H1 (cell line): ENCODE measurements around the gene PANX2. TPM values are rescaled to one million over a fixed set of nuclear protein-coding genes. Genes with fewer than 3 reads are reported as not detected.

Source experiments
- NANOG ChIP-seq: IDR thresholded peaks from 2 replicates; pipeline ENCODE4 v1.6.1; 2011; ENCODE audit warnings: low read length, low read depth, mild to moderate bottlenecking, inconsistent platforms; ENCODE audit not compliant: insufficient read depth, poor library complexity, severe bottlenecking
- polyA plus RNA-seq, 7 experiments: library from polyadenylated mRNA; depleted of rRNA in 3 of 7; stranded (reverse) in 5 of 7; unstranded in 2 of 7; fragments of >200 nt in 5 of 7; fragments of 200-250 nt in 2 of 7; gene quantifications; 1 replicate in 5 of 7; 2 replicates in 1 of 7; 4 replicates in 1 of 7; pipeline versions ENCODE4 v1.2.1 to v1.2.3, GENCODE V29; 2011 to 2013; ENCODE audit warnings: missing spikeins in 2 of 7, mixed read lengths in 2 of 7
- total RNA-seq: library from RNA; stranded (reverse); fragmentation: NEBNext Ultra II Directional; extraction: Animal tissue kit (Norgen Biotek cat#: 25700); gene quantifications from 2 replicates; pipeline ENCODE4 v1.2.1, GENCODE V29; 2021

PANX2 gene
- total and polyA plus RNA-seq, 2 of the 8 experiments (the other 6 are each of a cell fraction or from before 2014, with no cell fraction given): 3.5 to 5.0 TPM

- TF ChIP-seq NANOG: no peak
These were observed 17.3 kb upstream of the PANX2 start (continued) for GRCh38 chr22:50153056-50153755.
